Body of pancreas (tissue), 4 donors: Measurements from ENCODE around the gene GSTO2.

Experiments used
- CTCF ChIP-seq, 7 experiments: fragments of 450-650 bp in 4 of 7; fragments of 200-600 bp in 3 of 7; sonication (generic) in 3 of 7; IDR thresholded peaks; one replicate each; pipeline ENCODE4 v1.5.1; 2016 to 2019; ENCODE audit warnings: antibody characterized with exemption in 7 of 7
- POLR2A ChIP-seq, 3 donors: fragments of 450-650 bp; IDR thresholded peaks; one replicate each; pipeline ENCODE4 v1.6.1; 2016; ENCODE audit warnings: antibody characterized with exemption in 3 of 3, mild to moderate bottlenecking in 2 of 3

- TF ChIP-seq CTCF (IDR thresholded peaks at IDR 0.05) (no peak), POLR2A (IDR thresholded peaks at IDR 0.05) (no peak)
Measured at GRCh38 chr10:104281694-104282093, 12.7 kb downstream of the GSTO2 start.
